ENCODE measurements around the gene TMEM259.

The TMEM259 gene

GRCh38 chr19:984165-984967 is 36.6 kb downstream of the TMEM259 start, which contains the start of gene WDR18:
Gene WDR18 (plus strand): TSS chr19:984345. CDS start chr19:984354, 9 bp downstream.
- Histone ChIP-seq H3K79me2 (ENCODE audit: insufficient read depth, low read length) (no peaks in the 10 kb centered on the region), H3K4me3 (ENCODE audit: low read depth, low read length, poor library complexity, severe bottlenecking) (peak within 1 kb of the TSS; percentile 78), H3K27ac (ENCODE audit: low read depth, low read length, poor library complexity, severe bottlenecking) (peak within 1 kb of the TSS; percentile 16), H3K4me1 (ENCODE audit: insufficient read depth, low read length, severe bottlenecking) (peaks cover 16% of the 10 kb centered on the region), H3K9me2 (ENCODE audit: low read depth, low read length) (no peaks in the 10 kb centered on the region), H3K9me3 (ENCODE audit: low read length) (no peaks in the 10 kb centered on the region), H3K27me3 (ENCODE audit: insufficient read depth, low read length) (no peaks in the 10 kb centered on the region; the same call in 1 of the 2 replicates), H3F3A (ENCODE audit: insufficient read depth, low read length) (no peaks in the 10 kb centered on the region), H3K36me3 (ENCODE audit: insufficient read depth, low read length) (peaks cover 17% of the 10 kb centered on the region; the same call in 1 of the 2 replicates), H3K4me2 (ENCODE audit: low read length) (peak within 1 kb of the TSS; percentile 83), H3K9ac (ENCODE audit: low read length) (peak within 1 kb of the TSS; percentile 80), H2AFZ (ENCODE audit: low read length) (no peak within 1 kb of the TSS), H4K20me1 (ENCODE audit: insufficient read depth, low read length) (no peaks in the 10 kb centered on the region)
- TF ChIP-seq EZH2 (IDR thresholded peaks at IDR 0.05; ENCODE audit: borderline replicate concordance, low read length): no peak
- TF ChIP-seq CTCF (IDR thresholded peaks at IDR 0.05; ENCODE audit: low read length): no peak

GRCh38 chr19:982567-983170 is 38.3 kb downstream of the TMEM259 start:
- Histone ChIP-seq H4K20me1 (ENCODE audit: insufficient read depth, low read length) (no peaks in the 10 kb centered on the region), H3K9ac (ENCODE audit: low read length) (no peak overlapping the region), H3K4me3 (ENCODE audit: low read depth, low read length, poor library complexity, severe bottlenecking) (no peak overlapping the region), H3K27ac (ENCODE audit: low read depth, low read length, poor library complexity, severe bottlenecking) (no peak overlapping the region), H3K4me2 (ENCODE audit: low read length) (peak overlapping the region; percentile 31; the same call in 1 of the 2 replicates), H3K9me3 (ENCODE audit: low read length) (no peaks in the 10 kb centered on the region), H3K9me2 (ENCODE audit: low read depth, low read length) (no peaks in the 10 kb centered on the region), H3K79me2 (ENCODE audit: insufficient read depth, low read length) (no peaks in the 10 kb centered on the region), H2AFZ (ENCODE audit: low read length) (no peak overlapping the region), H3K4me1 (ENCODE audit: insufficient read depth, low read length, severe bottlenecking) (peaks cover 16% of the 10 kb centered on the region), H3K36me3 (ENCODE audit: insufficient read depth, low read length) (peaks cover 10% of the 10 kb centered on the region; the same call in 1 of the 2 replicates), H3F3A (ENCODE audit: insufficient read depth, low read length) (no peaks in the 10 kb centered on the region), H3K27me3 (ENCODE audit: insufficient read depth, low read length) (no peaks in the 10 kb centered on the region; the same call in 1 of the 2 replicates)
- TF ChIP-seq EZH2 (IDR thresholded peaks at IDR 0.05; ENCODE audit: borderline replicate concordance, low read length) (no peak), CTCF (IDR thresholded peaks at IDR 0.05; ENCODE audit: low read length) (peak; percentile 87)

- H3K4me3 ChIP-seq (ENCODE audit: low read depth, low read length, poor library complexity, severe bottlenecking): no peak overlapping the region
- TF ChIP-seq CTCF (IDR thresholded peaks at IDR 0.05; ENCODE audit: low read length) (no peak), EZH2 (IDR thresholded peaks at IDR 0.05; ENCODE audit: borderline replicate concordance, low read length) (no peak)
- no peaks in the 10 kb centered on the region for H4K20me1 ChIP-seq (ENCODE audit: insufficient read depth, low read length)
- no peak overlapping the region for H3K9ac ChIP-seq (ENCODE audit: low read length)
- H3K27ac ChIP-seq (ENCODE audit: low read depth, low read length, poor library complexity, severe bottlenecking): no peak overlapping the region
- no peaks in the 10 kb centered on the region for H3K9me3 ChIP-seq (ENCODE audit: low read length)
- H3K4me2 ChIP-seq (ENCODE audit: low read length): no peak overlapping the region
- H3K36me3 ChIP-seq (ENCODE audit: insufficient read depth, low read length): no peaks in the 10 kb centered on the region
- H2AFZ ChIP-seq (ENCODE audit: low read length): no peak overlapping the region
- H3K4me1 ChIP-seq (ENCODE audit: insufficient read depth, low read length, severe bottlenecking): peaks cover 16% of the 10 kb centered on the region
- no peaks in the 10 kb centered on the region for H3K79me2 ChIP-seq (ENCODE audit: insufficient read depth, low read length)
- H3K27me3 ChIP-seq (ENCODE audit: insufficient read depth, low read length): no peaks in the 10 kb centered on the region; the same call in 1 of the 2 replicates
- no peaks in the 10 kb centered on the region for H3F3A ChIP-seq (ENCODE audit: insufficient read depth, low read length)
- H3K9me2 ChIP-seq (ENCODE audit: low read depth, low read length): no peaks in the 10 kb centered on the region
These were observed 40.6 kb downstream of the TMEM259 start for GRCh38 chr19:980133-980998.
